Smooth muscle cell of the brain vasculature (primary cell): ENCODE results near the gene BMP5.

Source experiments
- DNase-seq: peaks from one replicate; pipeline ENCODE4 v3.0.0-alpha.2; 2012; ENCODE audit warnings: low read depth, low spot score

Gene BMP5

DNA sequence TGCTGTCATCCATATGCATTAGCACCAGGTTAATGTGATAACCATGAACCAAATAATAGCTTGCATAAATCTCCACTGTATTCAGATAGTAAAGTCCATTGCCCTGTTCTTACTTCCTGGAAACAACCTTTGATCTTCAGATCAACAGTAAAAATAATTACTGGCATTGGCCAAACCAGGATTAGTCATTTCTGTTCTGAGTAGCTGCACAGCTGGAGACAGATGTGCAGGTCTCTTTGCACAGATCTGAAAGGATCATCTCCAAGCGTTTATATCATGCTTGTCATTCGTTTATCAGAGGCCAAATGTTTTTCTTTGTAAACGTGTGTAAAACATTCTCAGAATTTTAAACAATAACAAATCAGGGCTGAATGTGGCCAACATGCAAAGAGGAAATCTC, 162.0 kb downstream of the BMP5 start:
- peak; percentile 17 for DNase-seq

DNA sequence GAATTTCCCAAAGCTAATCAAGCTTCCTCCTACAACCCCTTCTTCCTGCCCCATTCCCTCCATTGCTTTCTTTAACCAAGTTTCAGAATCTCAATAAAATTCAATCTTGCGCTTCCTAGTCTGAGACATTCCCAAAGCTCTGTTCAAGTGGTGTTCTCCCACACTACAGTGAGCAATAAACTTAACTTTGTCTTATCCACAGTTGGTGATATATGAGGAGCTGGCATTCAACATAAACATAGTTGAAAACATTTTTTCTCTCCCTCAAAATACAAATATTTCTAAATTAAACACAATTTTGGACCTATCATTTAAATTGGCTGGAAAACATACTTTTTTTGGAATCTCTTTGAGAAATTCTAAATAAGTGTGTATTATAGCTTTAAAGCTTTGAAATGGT, 166.7 kb downstream of the BMP5 start:
- no peak for DNase-seq

- DNase-seq = no peak
These were observed 169.6 kb downstream of the BMP5 start for GRCh38 chr6:55705451-55706440.

- DNase-seq = no peak
These were observed 171.0 kb downstream of the BMP5 start for GRCh38 chr6:55704421-55704820.
